Measurements from ENCODE around the gene SYT7.

GRCh38 chr11:61588728-61589191 is 7.9 kb upstream of the SYT7 start:
- TF ChIP-seq CTCF (IDR thresholded peaks at IDR 0.05; ENCODE audit: low read length) (no peak), EZH2phosphoT487 (IDR thresholded peaks at IDR 0.05; ENCODE audit: low read length) (no peak), EZH2 (optimal IDR thresholded peaks at IDR 0.05; ENCODE audit: low read depth, low read length) (no peak)

All from MM.1S (cell line).